ENCODE data around the gene FKBP1B. TPM values are rescaled to one million over a fixed set of nuclear protein-coding genes. Genes with fewer than 3 reads are reported as not detected.
A peak's percentile ranks its signal among the peaks of the same experiment; 100 is the strongest.

FKBP1B gene
- total RNA-seq, 1 experiment from 2014 or later, result 11.8 TPM

DNA sequence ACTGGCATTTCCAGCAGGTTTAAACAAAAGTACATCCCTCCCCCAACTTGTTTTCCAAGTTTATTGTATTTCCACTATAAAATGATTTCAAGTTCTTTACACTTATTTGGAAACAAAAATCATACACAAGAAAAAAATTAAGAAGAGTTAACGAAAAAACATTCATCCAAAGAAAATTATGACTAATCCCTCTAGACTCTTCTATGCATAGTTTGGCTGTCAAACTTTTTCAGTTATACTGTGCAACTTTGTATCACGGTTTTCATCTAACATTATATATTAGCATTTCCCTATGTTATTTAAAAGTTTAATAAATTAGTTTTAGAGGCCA lies 3.0 kb upstream of the FKBP1B start:
- intact Hi-C loops (cut with micrococcal nuclease), result no loop called here
- H3K27ac ChIP-seq (ENCODE audit: low read depth, low read length), result no peak overlapping the region

DNA sequence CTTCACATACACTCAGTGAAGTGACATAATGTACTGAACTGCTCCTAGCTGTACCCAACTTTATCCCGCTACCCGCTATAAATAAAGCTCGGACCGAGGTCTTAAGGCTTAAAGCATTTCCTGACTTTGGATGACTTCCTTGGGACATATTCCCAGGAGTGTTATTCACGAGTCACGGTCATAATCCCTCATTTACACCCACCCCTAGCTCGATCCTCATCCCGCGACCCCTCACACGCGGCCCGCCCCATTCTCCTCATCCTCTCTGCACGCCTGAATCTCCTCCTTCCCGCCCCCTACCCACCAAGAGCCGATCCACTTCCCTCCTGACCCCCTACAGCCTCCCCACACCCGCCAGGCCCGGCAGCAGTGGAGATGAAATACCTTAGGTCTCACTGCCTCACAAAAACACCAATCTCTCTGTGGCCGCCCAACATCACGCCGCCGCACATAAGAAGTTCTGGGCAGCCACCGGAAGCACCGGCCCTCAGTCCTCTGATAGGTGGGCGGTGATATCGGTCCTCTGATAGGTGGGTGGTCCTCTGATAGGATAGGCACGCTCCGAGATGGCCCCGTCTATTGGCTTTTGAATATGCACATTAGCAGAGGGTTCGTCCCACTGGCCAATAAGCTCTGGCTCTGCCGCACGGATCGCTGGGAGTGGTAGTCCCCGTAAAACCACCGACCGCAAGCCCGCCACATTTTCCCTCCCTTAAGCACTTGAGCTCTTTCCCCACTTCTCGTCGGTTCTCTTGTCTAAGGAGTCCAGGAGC lies 2.4 kb upstream of the FKBP1B start, which contains the start of gene WDCP:
WDCP (minus strand) TSS at position 462 of the 773 bp plus-strand sequence. CDS start 7,897 bp downstream, outside the sequence.
- Histone ChIP-seq H4K20me1 (ENCODE audit: insufficient read depth) (no peaks in the 10 kb centered on the region), H3K4me3 (replicated peaks in 1 of 2; ENCODE audit: low read depth in 1 of 2, low read length in 2 of 2) (peak within 1 kb of the TSS; percentile 86 to 93), H3K27me3 (ENCODE audit: insufficient read depth, low read length) (no peaks in the 10 kb centered on the region), H3K79me2 (ENCODE audit: insufficient read depth, low read length) (peaks cover 28% of the 10 kb centered on the region), H3K4me2 (ENCODE audit: low read length) (peak within 1 kb of the TSS; percentile 90), H3K9ac (ENCODE audit: low read length) (peak within 1 kb of the TSS; percentile 76), H2AFZ (ENCODE audit: low read depth, low read length, poor library complexity, severe bottlenecking) (peak within 1 kb of the TSS; percentile 68), H3K36me3 (ENCODE audit: control insufficient read depth in 1 of 2, insufficient read depth in 2 of 2, low read length in 2 of 2) (no peaks in the 10 kb centered on the region), H3K4me1 (ENCODE audit: control insufficient read depth in 1 of 2, insufficient read depth in 2 of 2, low read length in 2 of 2) (peaks cover 13 to 30% of the 10 kb centered on the region in 2 experiments), H3K27ac (ENCODE audit: low read depth, low read length) (peak within 1 kb of the TSS; percentile 35), H3K9me2 (ENCODE audit: insufficient read depth) (no peaks in the 10 kb centered on the region), H3K9me3 (ENCODE audit: control insufficient read depth in 1 of 2, insufficient read depth in 1 of 2, low read depth in 1 of 2, low read length in 2 of 2) (no peaks in the 10 kb centered on the region)
- RAD21 ChIA-PET (ENCODE audit: low non-redundant PET in 1 of 2, low total read pairs in 2 of 2, uncharacterized antibody in 2 of 2, unreplicated experiment in 2 of 2), result interaction anchor here in 1 of 2 experiments (0.7 kb wide), 1 partner anchor 30 kb away, joined by 3 read pairs; no protein-coding TSS in a partner anchor
- ATAC-seq, result peak; percentile 93
- BruUV-seq (replicated peaks), result TSS peak; percentile 67
- intact Hi-C loops (cut with micrococcal nuclease), result no loop called here
- CTCF ChIA-PET, result interaction anchor here (0.9 to 1.6 kb wide), 4 partner anchors 38 to 223 kb away, joined by 3 to 8 read pairs (median 4); partner anchors contain the start of genes ATAD2B and TP53I3
- POLR2A ChIA-PET, result interaction anchor here (0.6 to 1.6 kb wide), 10 partner anchors 10 to 126 kb away, joined by 3 to 32 read pairs (median 5); partner anchors contain the start of genes ATAD2B, SF3B6 and TP53I3
- DNase-seq (ENCODE audit: low read depth, low spot score), result peak; percentile 95
- TF ChIP-seq MAX (IDR thresholded peaks at IDR 0.05) (peak; percentile 47), CEBPB (IDR thresholded peaks at IDR 0.05; ENCODE audit: low read depth) (no peak), SIN3A (IDR thresholded peaks at IDR 0.05; ENCODE audit: low read depth) (peak; percentile 78), EZH2 (IDR thresholded peaks at IDR 0.05) (no peak), POLR2AphosphoS5 (IDR thresholded peaks at IDR 0.05; ENCODE audit: low read depth, low read length) (peak; percentile 98), SP1 (IDR thresholded peaks at IDR 0.05; ENCODE audit: low read depth) (peak; percentile 99)
- TF ChIP-seq, protein P1, sequence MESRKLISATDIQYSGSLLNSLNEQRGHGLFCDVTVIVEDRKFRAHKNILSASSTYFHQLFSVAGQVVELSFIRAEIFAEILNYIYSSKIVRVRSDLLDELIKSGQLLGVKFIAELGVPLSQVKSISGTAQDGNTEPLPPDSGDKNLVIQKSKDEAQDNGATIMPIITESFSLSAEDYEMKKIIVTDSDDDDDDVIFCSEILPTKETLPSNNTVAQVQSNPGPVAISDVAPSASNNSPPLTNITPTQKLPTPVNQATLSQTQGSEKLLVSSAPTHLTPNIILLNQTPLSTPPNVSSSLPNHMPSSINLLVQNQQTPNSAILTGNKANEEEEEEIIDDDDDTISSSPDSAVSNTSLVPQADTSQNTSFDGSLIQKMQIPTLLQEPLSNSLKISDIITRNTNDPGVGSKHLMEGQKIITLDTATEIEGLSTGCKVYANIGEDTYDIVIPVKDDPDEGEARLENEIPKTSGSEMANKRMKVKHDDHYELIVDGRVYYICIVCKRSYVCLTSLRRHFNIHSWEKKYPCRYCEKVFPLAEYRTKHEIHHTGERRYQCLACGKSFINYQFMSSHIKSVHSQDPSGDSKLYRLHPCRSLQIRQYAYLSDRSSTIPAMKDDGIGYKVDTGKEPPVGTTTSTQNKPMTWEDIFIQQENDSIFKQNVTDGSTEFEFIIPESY (IDR thresholded peaks at IDR 0.05; ENCODE audit: extremely low read depth, insufficient replicate concordance, low read length), result no peak
- TF ChIP-seq, protein P2, sequence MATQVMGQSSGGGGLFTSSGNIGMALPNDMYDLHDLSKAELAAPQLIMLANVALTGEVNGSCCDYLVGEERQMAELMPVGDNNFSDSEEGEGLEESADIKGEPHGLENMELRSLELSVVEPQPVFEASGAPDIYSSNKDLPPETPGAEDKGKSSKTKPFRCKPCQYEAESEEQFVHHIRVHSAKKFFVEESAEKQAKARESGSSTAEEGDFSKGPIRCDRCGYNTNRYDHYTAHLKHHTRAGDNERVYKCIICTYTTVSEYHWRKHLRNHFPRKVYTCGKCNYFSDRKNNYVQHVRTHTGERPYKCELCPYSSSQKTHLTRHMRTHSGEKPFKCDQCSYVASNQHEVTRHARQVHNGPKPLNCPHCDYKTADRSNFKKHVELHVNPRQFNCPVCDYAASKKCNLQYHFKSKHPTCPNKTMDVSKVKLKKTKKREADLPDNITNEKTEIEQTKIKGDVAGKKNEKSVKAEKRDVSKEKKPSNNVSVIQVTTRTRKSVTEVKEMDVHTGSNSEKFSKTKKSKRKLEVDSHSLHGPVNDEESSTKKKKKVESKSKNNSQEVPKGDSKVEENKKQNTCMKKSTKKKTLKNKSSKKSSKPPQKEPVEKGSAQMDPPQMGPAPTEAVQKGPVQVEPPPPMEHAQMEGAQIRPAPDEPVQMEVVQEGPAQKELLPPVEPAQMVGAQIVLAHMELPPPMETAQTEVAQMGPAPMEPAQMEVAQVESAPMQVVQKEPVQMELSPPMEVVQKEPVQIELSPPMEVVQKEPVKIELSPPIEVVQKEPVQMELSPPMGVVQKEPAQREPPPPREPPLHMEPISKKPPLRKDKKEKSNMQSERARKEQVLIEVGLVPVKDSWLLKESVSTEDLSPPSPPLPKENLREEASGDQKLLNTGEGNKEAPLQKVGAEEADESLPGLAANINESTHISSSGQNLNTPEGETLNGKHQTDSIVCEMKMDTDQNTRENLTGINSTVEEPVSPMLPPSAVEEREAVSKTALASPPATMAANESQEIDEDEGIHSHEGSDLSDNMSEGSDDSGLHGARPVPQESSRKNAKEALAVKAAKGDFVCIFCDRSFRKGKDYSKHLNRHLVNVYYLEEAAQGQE (IDR thresholded peaks at IDR 0.05; ENCODE audit: low read depth), result no peak

More for the DNA sequence above, 3.0 kb upstream of the FKBP1B start:
- H3K27me3 ChIP-seq (ENCODE audit: insufficient read depth, low read length), result no peaks in the 10 kb centered on the region
- H3K36me3 ChIP-seq (ENCODE audit: control insufficient read depth in 1 of 2, insufficient read depth in 2 of 2, low read length in 2 of 2), result no peaks in the 10 kb centered on the region
- H3K9ac ChIP-seq (ENCODE audit: low read length), result peak overlapping the region; percentile 76
- H2AFZ ChIP-seq (ENCODE audit: low read depth, low read length, poor library complexity, severe bottlenecking), result no peak overlapping the region
- DNase-seq (ENCODE audit: low read depth, low spot score), result no peak
- H3K79me2 ChIP-seq (ENCODE audit: insufficient read depth, low read length), result peaks cover 28% of the 10 kb centered on the region
- CTCF ChIA-PET, result interaction anchor here (1.6 kb wide), 1 partner anchor 222 kb away, joined by 8 read pairs; no protein-coding TSS in a partner anchor
- ATAC-seq, result no peak
- TF ChIP-seq SP1 (IDR thresholded peaks at IDR 0.05; ENCODE audit: low read depth), result no peak
- TF ChIP-seq EZH2phosphoT487 (IDR thresholded peaks at IDR 0.05; ENCODE audit: borderline replicate concordance), result no peak
- TF ChIP-seq EZH2 (IDR thresholded peaks at IDR 0.05), result no peak
- TF ChIP-seq RAD21 (IDR thresholded peaks at IDR 0.05; ENCODE audit: low read depth), result no peak
- no peak for TF ChIP-seq ELF1 (IDR thresholded peaks at IDR 0.05; ENCODE audit: borderline replicate concordance, low read depth)
- BruUV-seq (replicated peaks), result no TSS peak
- no peaks in the 10 kb centered on the region for H4K20me1 ChIP-seq (ENCODE audit: insufficient read depth)
- H3K4me1 ChIP-seq (ENCODE audit: control insufficient read depth in 1 of 2, insufficient read depth in 2 of 2, low read length in 2 of 2), result peaks cover 13 to 30% of the 10 kb centered on the region in 2 experiments
- no peaks in the 10 kb centered on the region for H3K9me3 ChIP-seq (ENCODE audit: control insufficient read depth in 1 of 2, insufficient read depth in 1 of 2, low read depth in 1 of 2, low read length in 2 of 2)
- H3K4me3 ChIP-seq (replicated peaks in 1 of 2; ENCODE audit: low read depth in 1 of 2, low read length in 2 of 2), result peak overlapping the region; percentile 86 to 93
- H3K9me2 ChIP-seq (ENCODE audit: insufficient read depth), result no peaks in the 10 kb centered on the region
- RAD21 ChIA-PET (ENCODE audit: low non-redundant PET in 1 of 2, low total read pairs in 2 of 2, uncharacterized antibody in 2 of 2, unreplicated experiment in 2 of 2), result no interaction called here
- peak overlapping the region; percentile 90 for H3K4me2 ChIP-seq (ENCODE audit: low read length)
- POLR2A ChIA-PET, result interaction anchor here (1.5 to 1.6 kb wide), 3 partner anchors 10 to 38 kb away, joined by 7 to 32 read pairs (median 13); partner anchors contain the start of genes SF3B6 and TP53I3
